Esophagus squamous epithelium (tissue), 5 donors: ENCODE data around the gene GRK1. TPM values are rescaled to one million over a fixed set of nuclear protein-coding genes. Genes with fewer than 3 reads are reported as not detected.

Source experiments
- DNase-seq: peaks from one replicate; lab custom pipeline; 2025; lab: John Stamatoyannopoulos, UW
- H3K27ac ChIP-seq, 4 donors: fragments of 200-600 bp; sonication (generic); one replicate each; pipeline ENCODE4 v1.5.1; 2016 to 2019; ENCODE audit warnings: mild to moderate bottlenecking in 1 of 4
- H3K27me3 ChIP-seq, 4 donors: fragments of 200-600 bp; sonication (generic); 1 replicate in 3 of 4; 2 replicates in 1 of 4; pipeline versions ENCODE4 v1.5.1 to v1.6.0; 2017 to 2021; ENCODE audit warnings: antibody characterized with exemption in 1 of 4
- H3K36me3 ChIP-seq, 3 donors: fragments of 200-600 bp; sonication (generic); one replicate each; pipeline ENCODE4 v1.5.1; 2016 to 2019
- H3K4me1 ChIP-seq, 3 donors: fragments of 200-600 bp; sonication (generic); one replicate each; pipeline ENCODE4 v1.5.1; 2017 to 2019
- H3K4me3 ChIP-seq, 4 donors: fragments of 200-600 bp; sonication (generic); 1 replicate in 3 of 4; 2 replicates in 1 of 4; pipeline ENCODE4 v1.5.1; 2016 to 2019; ENCODE audit warnings: mild to moderate bottlenecking in 2 of 4, moderate library complexity in 1 of 4
- H3K9me3 ChIP-seq, 3 donors: fragments of 200-600 bp; sonication (generic); one replicate each; pipeline ENCODE4 v1.5.1; 2016 to 2019
- CTCF ChIP-seq, 6 experiments: fragments of 450-650 bp in 4 of 6; fragments of 200-600 bp in 2 of 6; sonication (generic) in 2 of 6; IDR thresholded peaks; one replicate each; pipeline ENCODE4 v1.5.1; 2016 to 2019; ENCODE audit warnings: antibody characterized with exemption in 6 of 6, mild to moderate bottlenecking in 4 of 6, moderate library complexity in 4 of 6
- POLR2A ChIP-seq, 4 donors: fragments of 450-650 bp; IDR thresholded peaks; one replicate each; pipeline ENCODE4 v1.6.1; 2017; ENCODE audit warnings: antibody characterized with exemption in 4 of 4, mild to moderate bottlenecking in 4 of 4, moderate library complexity in 3 of 4
- WGBS, 2 donors: methylation state at CpG; one replicate each; pipeline ENCODE4 v1.1.5; 2018; 5-methylcytosine and 5-hydroxymethylcytosine counted together
- intact Hi-C: fragments of 100-400 bp; cut with DNase I; formaldehyde crosslinking; loops from one replicate; pipeline ENCODE4 v1.15.0; 2022
- total RNA-seq, 4 donors: library from RNA; depleted of rRNA; stranded (reverse); fragments of >200 nt; gene quantifications; one replicate each; pipeline ENCODE4 v1.1.0, GENCODE V29; 2016
- donor health status: DM: yes; HTN: yes; CAD: no.

The GRK1 gene
- total RNA-seq, 4 donors from 2014 or later = not detected

DNA sequence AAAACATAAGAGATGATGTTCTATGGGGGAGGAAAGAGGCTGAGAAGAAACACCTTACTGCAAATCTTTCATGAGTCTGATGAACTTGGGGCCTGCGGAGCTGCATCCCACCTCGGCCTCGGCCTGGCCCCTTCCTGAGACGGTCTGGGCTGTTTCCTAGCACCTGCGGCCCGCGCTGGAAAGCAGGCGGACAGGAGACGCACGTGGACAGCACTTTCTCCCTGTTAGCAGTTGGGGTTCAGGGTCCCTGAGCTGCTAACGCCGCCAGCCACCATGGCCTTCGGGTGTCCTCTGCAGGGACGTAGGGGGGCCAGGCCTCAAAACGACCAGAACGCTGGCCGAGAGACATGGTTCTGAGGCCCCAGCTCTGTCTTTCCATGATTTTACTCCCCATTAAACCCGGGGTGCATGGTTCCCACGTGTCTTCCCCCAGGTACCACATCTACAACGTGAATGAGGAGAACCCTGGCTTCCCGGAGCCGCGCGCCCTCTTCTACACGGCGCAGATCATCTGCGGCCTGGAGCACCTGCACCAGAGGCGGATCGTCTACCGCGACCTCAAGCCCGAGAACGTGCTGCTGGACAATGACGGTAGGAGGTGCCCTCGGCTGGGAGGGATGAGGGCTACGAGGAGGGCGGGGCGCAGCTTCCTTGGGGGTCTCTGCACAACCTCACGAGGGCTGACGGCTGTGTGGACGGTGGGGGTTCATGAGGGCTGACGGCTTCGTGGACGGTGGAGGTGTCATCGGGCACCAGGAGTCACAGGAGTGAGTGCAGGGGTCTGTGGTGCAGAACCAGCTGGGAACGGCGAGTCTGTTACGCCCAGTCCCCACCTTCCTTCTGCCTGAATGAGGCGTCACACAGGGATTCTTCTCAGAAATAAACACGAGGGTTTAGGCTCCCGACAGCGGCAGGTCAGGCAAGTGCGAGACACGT, 4.3 kb downstream of the GRK1 start:
- WGBS, 2 donors = 83 to 87% methylated on average over 7 to 24 of the region's 54 CpGs
- intact Hi-C loops = no loop called here
- Histone ChIP-seq H3K4me3 (no peak overlapping the region), H3K27me3 (no peaks in the 10 kb centered on the region), H3K4me1 (no peaks in the 10 kb centered on the region), H3K9me3 (no peaks in the 10 kb centered on the region), H3K27ac (no peak overlapping the region), H3K36me3 (no peaks in the 10 kb centered on the region)
- no peak for DNase-seq
- no peak for TF ChIP-seq CTCF (IDR thresholded peaks at IDR 0.05)

DNA sequence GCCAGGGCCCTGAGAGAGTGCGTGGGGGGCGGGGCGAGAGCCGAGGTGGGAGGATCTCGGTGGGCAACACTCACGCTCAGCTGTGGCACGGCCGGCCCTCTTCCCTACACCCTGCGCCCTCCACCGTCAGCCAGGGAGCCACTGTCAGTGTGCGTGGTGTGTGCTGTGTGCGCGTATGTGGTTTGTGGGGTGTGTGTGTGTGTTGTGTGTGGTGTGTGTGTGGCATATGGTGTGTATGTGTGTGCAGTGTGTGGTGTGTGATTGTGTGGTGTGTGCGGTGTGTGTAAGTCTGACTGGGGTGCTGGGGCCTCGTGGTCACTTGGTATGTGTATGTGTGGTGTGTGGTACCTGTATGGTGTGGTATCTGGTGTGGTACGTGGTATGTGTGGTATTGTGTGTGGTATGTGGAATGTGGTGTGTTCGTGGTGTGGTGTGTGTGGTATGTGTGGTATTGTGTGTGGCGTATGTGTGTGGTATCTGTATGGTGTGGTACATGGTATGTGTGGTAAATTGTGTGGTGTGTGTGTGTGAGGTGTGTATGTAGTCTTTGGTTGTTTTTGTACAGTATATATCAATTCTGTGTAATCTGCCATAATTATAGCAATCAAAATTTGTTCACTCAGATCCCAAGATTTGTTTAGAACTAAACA, 5.1 kb downstream of the GRK1 start:
- no peak for DNase-seq
- no peak for TF ChIP-seq CTCF (IDR thresholded peaks at IDR 0.05)
- TF ChIP-seq POLR2A (IDR thresholded peaks at IDR 0.05) = no peak
- no peak overlapping the region for H3K27ac ChIP-seq
- intact Hi-C loops = no loop called here
- 77 to 88% methylated on average over 10 to 16 of the region's 18 CpGs for WGBS, 2 donors
- no peaks in the 10 kb centered on the region for H3K36me3 ChIP-seq
- no peak overlapping the region for H3K4me3 ChIP-seq
- H3K9me3 ChIP-seq = no peaks in the 10 kb centered on the region
- no peaks in the 10 kb centered on the region for H3K4me1 ChIP-seq
- no peaks in the 10 kb centered on the region for H3K27me3 ChIP-seq

- Histone ChIP-seq H3K27ac (no peak overlapping the region), H3K9me3 (no peaks in the 10 kb centered on the region), H3K4me1 (peaks cover 6 to 16% (median 7%) of the 10 kb centered on the region in 3 donors), H3K36me3 (no peaks in the 10 kb centered on the region), H3K4me3 (no peak overlapping the region), H3K27me3 (no peaks in the 10 kb centered on the region)
- TF ChIP-seq CTCF (IDR thresholded peaks at IDR 0.05) = no peak
- TF ChIP-seq POLR2A (IDR thresholded peaks at IDR 0.05) = no peak
- no peak for DNase-seq
- intact Hi-C loops = no loop called here
- 13 to 17% methylated on average over 1 of the region's 11 CpGs for WGBS, 2 donors
These were observed 55.9 kb downstream of the GRK1 start for GRCh38 chr13:113722921-113723320.

DNA sequence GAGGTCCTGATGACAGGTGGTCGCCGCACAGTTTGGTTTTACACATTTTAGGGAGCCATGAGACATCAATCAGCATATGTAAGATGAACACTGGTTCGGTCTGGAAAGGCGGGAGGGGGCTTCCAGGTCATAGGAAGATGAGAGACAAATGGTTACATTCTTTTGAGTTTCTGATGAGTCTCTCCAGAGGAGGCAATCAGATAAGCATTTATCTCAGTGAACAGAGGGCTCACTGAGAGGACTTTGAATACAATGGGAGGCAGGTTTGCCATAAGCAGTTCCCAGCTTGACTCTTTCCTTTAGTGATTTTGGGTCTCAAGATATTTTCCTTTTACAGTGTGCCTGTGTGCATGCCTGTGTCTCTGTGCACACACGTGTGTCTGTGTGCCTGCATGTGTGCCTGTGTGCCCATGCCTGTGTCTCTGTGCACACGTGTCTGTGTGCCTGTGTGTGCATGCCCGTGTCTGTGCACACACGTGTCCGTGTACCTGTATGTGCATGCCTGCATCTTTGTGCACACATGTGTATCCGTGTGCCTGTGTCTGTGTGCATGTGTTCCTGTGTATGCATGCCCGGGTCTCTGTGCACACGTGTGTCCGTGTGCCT, 56.5 kb downstream of the GRK1 start:
- Histone ChIP-seq H3K27ac (no peak overlapping the region), H3K4me1 (peaks cover 6 to 16% (median 7%) of the 10 kb centered on the region in 3 donors), H3K4me3 (no peak overlapping the region), H3K9me3 (no peaks in the 10 kb centered on the region), H3K36me3 (no peaks in the 10 kb centered on the region), H3K27me3 (peaks cover 0 to 2% (median 0%) of the 10 kb centered on the region in 4 donors)
- no peak for TF ChIP-seq CTCF (IDR thresholded peaks at IDR 0.05)
- TF ChIP-seq POLR2A (IDR thresholded peaks at IDR 0.05) = no peak
- intact Hi-C loops = no loop called here
- DNase-seq = no peak
- WGBS, 2 donors = 74% methylated on average over 12 to 13 of the region's 13 CpGs
